Endothelial cell of umbilical vein (primary cell): Measurements from ENCODE around the gene ZNF77. TPM values are rescaled to one million over a fixed set of nuclear protein-coding genes. Genes with fewer than 3 reads are reported as not detected.

Experiments
- BruUV-seq: library from RNA; stranded (reverse); fragments of 400-500 nt; replicated peaks from 2 replicates; lab custom pipeline; 2021; lab: Mats Ljungman, UMichigan
- CTCF ChIA-PET: fragments of 300-600, 350-600 bp; sonication (Branson Sonifier 250); formaldehyde crosslinking; loops from one replicate; lab custom pipeline; 2021; ENCODE audit warnings: antibody characterized with exemption, inconsistent platforms; lab: Charles Lee
- POLR2A ChIA-PET: fragments of 300-600, 350-600 bp; sonication (Branson Sonifier 250); formaldehyde crosslinking; loops from one replicate; lab custom pipeline; 2021; ENCODE audit warnings: antibody characterized with exemption, inconsistent platforms; lab: Charles Lee
- DNase-seq: peaks from one replicate; pipeline ENCODE4 v3.0.0-alpha.2; 2011; ENCODE audit warnings: low read depth, low spot score
- FAIRE-seq: peaks from 2 replicates; lab custom pipeline; 2011; peaks lifted over from hg19 to GRCh38; lab: Jason Lieb, UNC
- H2AFZ ChIP-seq: 2 replicates; pipeline ENCODE4 v1.6.0; 2012; ENCODE audit warnings: low read depth, low read length, control low read depth, inconsistent platforms
- H3K27ac ChIP-seq: 2 replicates; pipeline ENCODE4 v1.5.1; 2011; ENCODE audit warnings: low read depth, mild to moderate bottlenecking, control low read depth, low read length, moderate library complexity; ENCODE audit not compliant: insufficient read depth
- H3K27me3 ChIP-seq, 2 experiments: 2 replicates each; pipeline versions ENCODE4 v1.6.0 to v1.6.1; 2011; ENCODE audit warnings: low read length in 2 of 2, mixed read lengths in 1 of 2; ENCODE audit not compliant: control insufficient read depth in 2 of 2, insufficient read depth in 2 of 2
- H3K36me3 ChIP-seq, 2 experiments: 2 replicates in 1 of 2; 3 replicates in 1 of 2; pipeline ENCODE4 v1.5.1; 2011; ENCODE audit warnings: low read length in 2 of 2, mild to moderate bottlenecking in 1 of 2, moderate library complexity in 1 of 2; ENCODE audit not compliant: control insufficient read depth in 2 of 2, insufficient read depth in 2 of 2; ENCODE audit errors: extremely low read depth in 1 of 2
- H3K4me1 ChIP-seq: 3 replicates; pipeline ENCODE4 v1.5.1; 2011; ENCODE audit warnings: mild to moderate bottlenecking, low read length; ENCODE audit not compliant: control insufficient read depth, insufficient read depth; ENCODE audit errors: extremely low read depth
- H3K4me2 ChIP-seq: 2 replicates; pipeline ENCODE4 v1.6.1; 2011; ENCODE audit warnings: low read length, control low read depth, mixed read lengths; ENCODE audit not compliant: insufficient read depth
- H3K4me3 ChIP-seq, 3 experiments: fragments of 200-600 bp in 1 of 3; sonication (generic), shearing (Covaris generic) in 1 of 3; replicated peaks in 1 of 3; 2 replicates each; pipeline ENCODE4 v1.5.1; 2011 to 2016; ENCODE audit warnings: control low read depth in 3 of 3, low read length in 3 of 3, mild to moderate bottlenecking in 2 of 3, inconsistent platforms in 1 of 3, low read depth in 1 of 3, moderate library complexity in 1 of 3; ENCODE audit not compliant: insufficient read depth in 1 of 3
- H3K79me2 ChIP-seq: 2 replicates; pipeline ENCODE4 v1.6.0; 2012; ENCODE audit warnings: low read length, inconsistent platforms; ENCODE audit not compliant: control insufficient read depth, insufficient read depth
- H3K9ac ChIP-seq: replicated peaks from 2 replicates; pipeline ENCODE3; 2011; ENCODE audit warnings: low read length, control low read depth; ENCODE audit not compliant: insufficient read depth; ENCODE audit errors: extremely low read depth
- H3K9me1 ChIP-seq: replicated peaks from 3 replicates; pipeline ENCODE4 v1.6.0; 2011; ENCODE audit warnings: mild to moderate bottlenecking, low read length; ENCODE audit not compliant: control insufficient read depth, insufficient read depth; ENCODE audit errors: extremely low read depth
- H3K9me3 ChIP-seq: replicated peaks from 2 replicates; pipeline ENCODE4 v1.5.1; 2012; ENCODE audit warnings: low read length, inconsistent platforms; ENCODE audit not compliant: control insufficient read depth, insufficient read depth
- H4K20me1 ChIP-seq: replicated peaks from 2 replicates; pipeline ENCODE3; 2011; ENCODE audit warnings: mild to moderate bottlenecking, low read length; ENCODE audit not compliant: control insufficient read depth, insufficient read depth; ENCODE audit errors: extremely low read depth
- CTCF ChIP-seq, 2 donors: IDR thresholded peaks; 1 replicate in 1 of 2; 2 replicates in 1 of 2; pipeline ENCODE4 v1.5.1; 2011; ENCODE audit warnings: low read length in 2 of 2, mild to moderate bottlenecking in 2 of 2, moderate library complexity in 2 of 2, control low read depth in 1 of 2, inconsistent platforms in 1 of 2, low read depth in 1 of 2; ENCODE audit not compliant: insufficient read depth in 1 of 2; ENCODE audit errors: extremely low read depth in 1 of 2
- EZH2 ChIP-seq: IDR thresholded peaks from 2 replicates; pipeline ENCODE4 v1.6.1; 2012; ENCODE audit warnings: borderline replicate concordance, low read depth, mild to moderate bottlenecking, moderate library complexity, low read length, inconsistent platforms; ENCODE audit not compliant: severe bottlenecking
- FOS ChIP-seq: IDR thresholded peaks from 2 replicates; pipeline ENCODE4 v1.6.1; 2011; ENCODE audit warnings: mild to moderate bottlenecking, low read length, moderate library complexity, borderline replicate concordance; ENCODE audit not compliant: insufficient read depth
- GATA2 ChIP-seq: IDR thresholded peaks from 2 replicates; pipeline ENCODE4 v1.7.0; 2011; ENCODE audit warnings: low read depth, mild to moderate bottlenecking, moderate library complexity, mixed read lengths, low read length; ENCODE audit not compliant: insufficient read length, insufficient read depth
- JUN ChIP-seq: IDR thresholded peaks from 2 replicates; pipeline ENCODE4 v1.6.1; 2011; ENCODE audit warnings: borderline replicate concordance, low read depth; ENCODE audit not compliant: insufficient read length, insufficient read depth
- MYC ChIP-seq: IDR thresholded peaks from one replicate; pipeline ENCODE4 v1.6.1; 2011; ENCODE audit warnings: mild to moderate bottlenecking, low read depth, low read length
- POLR2A ChIP-seq: IDR thresholded peaks from 2 replicates; pipeline ENCODE4 v1.6.1; 2012; ENCODE audit warnings: low read depth, mild to moderate bottlenecking, control low read depth, low read length
- POLR2AphosphoS5 ChIP-seq: IDR thresholded peaks from 2 replicates; pipeline ENCODE4 v1.6.1; 2012; ENCODE audit warnings: low read depth, mild to moderate bottlenecking, control low read depth, low read length, moderate library complexity; ENCODE audit not compliant: insufficient read depth
- dilution Hi-C: fragments of 300-500 bp; cut with MboI; formaldehyde crosslinking; loops from one replicate; pipeline ENCODE4 v1.15.0; 2019; ENCODE audit warnings: low sequenced_read_pairs; ENCODE audit not compliant: extremely low pct_ligation_motif_present
- intact Hi-C: fragments of 100-400 bp; cut with micrococcal nuclease; formaldehyde crosslinking; loops from one replicate; pipeline ENCODE4 v1.10.0; 2022
- polyA plus RNA-seq, 4 experiments: library from polyadenylated mRNA; depleted of rRNA in 3 of 4; stranded (reverse) in 3 of 4; unstranded in 1 of 4; fragments of >200 nt; gene quantifications; 2 replicates each; pipeline versions ENCODE4 v1.2.1 to v1.2.3, GENCODE V29; 2011 to 2012; ENCODE audit warnings: missing spikeins in 1 of 4
- total RNA-seq: library from RNA; stranded (reverse); gene quantifications from 2 replicates; pipeline ENCODE4 v1.2.3, GENCODE V29; 2021
- TF ChIP-seq, protein P1 (sequence below): IDR thresholded peaks from 2 replicates; pipeline ENCODE4 v1.6.1; 2011; ENCODE audit not compliant: insufficient read depth, insufficient read length

Gene ZNF77
- total and polyA plus RNA-seq, 2 donors (not counting 3 experiments of a cell fraction or from before 2014, with no cell fraction given): 5.9 to 10.2 TPM

- ChIA-PET CTCF (no interaction called here), POLR2A (no interaction called here)
- Histone ChIP-seq H3K4me1 (peaks cover 15% of the 10 kb centered on the region), H3K4me3 (no peak overlapping the region), H3K36me3 (no peaks in the 10 kb centered on the region), H3K27me3 (no peaks in the 10 kb centered on the region), H3K9me3 (no peaks in the 10 kb centered on the region), H2AFZ (no peak overlapping the region), H3K4me2 (no peak overlapping the region), H3K27ac (no peak overlapping the region), H3K9me1 (no peaks in the 10 kb centered on the region), H3K9ac (no peak overlapping the region), H4K20me1 (no peaks in the 10 kb centered on the region), H3K79me2 (no peaks in the 10 kb centered on the region)
- dilution Hi-C loops: no loop called here
- intact Hi-C loops: no loop called here
- TF ChIP-seq EZH2 (no peak), POLR2AphosphoS5 (no peak)
- no TSS peak for BruUV-seq
- FAIRE-seq: no peak
- DNase-seq: no peak
These were observed 43.0 kb upstream of the ZNF77 start for GRCh38 chr19:2987797-2988196.

DNA sequence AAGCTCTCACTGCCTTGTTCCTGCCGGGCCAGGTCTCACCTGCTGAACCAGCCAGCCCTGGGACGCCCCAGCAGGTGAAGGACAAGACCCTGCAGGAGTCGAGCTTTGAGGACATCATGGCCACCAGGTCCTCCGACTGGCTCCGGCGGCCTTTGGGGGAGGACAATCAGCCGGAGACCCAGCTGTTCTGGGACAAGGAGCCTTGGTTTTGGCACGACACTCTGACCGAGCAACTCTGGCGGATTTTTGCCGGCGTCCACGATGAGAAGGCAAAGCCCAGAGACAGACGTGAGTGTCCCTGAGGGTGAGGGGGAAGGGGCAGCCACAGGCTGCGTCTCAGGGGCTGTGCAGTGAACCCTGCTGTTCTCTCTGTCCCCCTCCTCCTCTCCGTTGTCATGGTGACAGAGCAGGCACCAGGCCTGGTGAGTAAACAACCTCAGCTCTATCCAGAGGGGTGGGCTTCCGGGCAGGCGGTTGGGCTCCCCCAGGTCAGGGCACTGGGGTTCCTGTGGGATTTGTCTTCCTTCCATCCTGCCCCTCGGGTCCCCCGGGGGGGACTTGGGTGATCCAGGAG, 42.3 kb upstream of the ZNF77 start:
- dilution Hi-C loops (no loop called here), intact Hi-C loops (no loop called here)
- Histone ChIP-seq H3K27me3 (no peaks in the 10 kb centered on the region), H3K4me2 (no peak overlapping the region), H3K36me3 (no peaks in the 10 kb centered on the region), H4K20me1 (no peaks in the 10 kb centered on the region), H3K9me3 (no peaks in the 10 kb centered on the region), H3K9ac (no peak overlapping the region), H3K4me1 (peaks cover 19% of the 10 kb centered on the region), H2AFZ (no peak overlapping the region), H3K9me1 (no peaks in the 10 kb centered on the region), H3K4me3 (no peak overlapping the region), H3K27ac (no peak overlapping the region), H3K79me2 (no peaks in the 10 kb centered on the region)
- ChIA-PET CTCF (no interaction called here), POLR2A (no interaction called here)
- TF ChIP-seq POLR2A (no peak), JUN (no peak), FOS (no peak), EZH2 (no peak), CTCF (IDR thresholded peaks at IDR 0.05; ENCODE audit: extremely low read depth in 1 of 2, insufficient read depth in 1 of 2, low read depth in 1 of 2, low read length in 2 of 2) (no peak), GATA2 (no peak), MYC (no peak), POLR2AphosphoS5 (no peak)
- TF ChIP-seq, protein P1, sequence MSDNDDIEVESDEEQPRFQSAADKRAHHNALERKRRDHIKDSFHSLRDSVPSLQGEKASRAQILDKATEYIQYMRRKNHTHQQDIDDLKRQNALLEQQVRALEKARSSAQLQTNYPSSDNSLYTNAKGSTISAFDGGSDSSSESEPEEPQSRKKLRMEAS: no peak
- FAIRE-seq (no peak), DNase-seq (peak; percentile 55)
- no TSS peak for BruUV-seq
